Measurements from ENCODE around the gene MEIS1.
A peak's percentile ranks its signal among the peaks of the same experiment; 100 is the strongest.

MEIS1 gene

GRCh38 chr2:66585587-66585986 lies 150.7 kb downstream of the MEIS1 start:
- DNase-seq: no peak

- peak; percentile 34 for DNase-seq
These were observed 152.3 kb downstream of the MEIS1 start for GRCh38 chr2:66587216-66587615.

GRCh38 chr2:66594001-66594400 lies 159.1 kb downstream of the MEIS1 start:
- DNase-seq: no peak

GRCh38 chr2:66595556-66595955 lies 160.6 kb downstream of the MEIS1 start:
- DNase-seq: no peak

GRCh38 chr2:66596256-66596655 lies 161.3 kb downstream of the MEIS1 start:
- DNase-seq: peak; percentile 51

- no peak for DNase-seq
These were observed 166.7 kb downstream of the MEIS1 start for GRCh38 chr2:66601624-66602023.

- no peak for DNase-seq
These were observed 167.4 kb downstream of the MEIS1 start for GRCh38 chr2:66602341-66602740.

- no peak for DNase-seq
These were observed 169.4 kb downstream of the MEIS1 start for GRCh38 chr2:66604326-66604725.

- DNase-seq: no peak
These were observed 170.1 kb downstream of the MEIS1 start for GRCh38 chr2:66604976-66605375.

- no peak for DNase-seq
These were observed 172.2 kb downstream of the MEIS1 start for GRCh38 chr2:66607152-66607551.

Data from HCEC 1CT (cell line).